Esophagus muscularis mucosa (tissue), 3 donors: Measurements from ENCODE around the gene MRPL30.

ENCODE experiments used
- EP300 ChIP-seq: sonication (generic); formaldehyde crosslinking; IDR thresholded peaks from one replicate; pipeline ENCODE4 v1.6.1; 2017; ENCODE audit warnings: antibody characterized with exemption
- TF ChIP-seq, protein P1 (sequence below), 3 experiments: fragments of 200-600 bp in 2 of 3; fragments of 450-650 bp in 1 of 3; sonication (generic) in 2 of 3; IDR thresholded peaks; one replicate each; pipeline ENCODE4 v1.5.1; 2017 to 2019; ENCODE audit warnings: antibody characterized with exemption in 3 of 3, mild to moderate bottlenecking in 2 of 3, moderate library complexity in 1 of 3

DNA sequence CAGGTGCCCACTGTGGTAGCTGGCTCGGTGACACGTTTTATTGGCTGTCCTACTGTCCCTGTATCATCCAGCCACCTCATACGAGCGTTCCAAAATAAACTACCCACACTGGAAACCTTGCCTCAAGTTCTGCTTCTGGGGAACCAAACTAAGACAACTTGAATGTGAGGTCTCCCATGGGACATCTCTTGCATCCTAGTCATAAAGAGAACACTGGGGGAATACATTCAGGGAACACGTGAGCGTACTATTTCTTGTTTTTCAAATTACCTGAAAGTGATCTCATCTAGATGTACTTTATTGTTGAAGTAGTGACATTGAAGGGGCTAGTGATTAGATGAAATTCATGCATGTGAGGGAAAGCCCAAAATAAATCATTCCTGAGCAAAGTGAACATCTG lies 59.4 kb downstream of the MRPL30 start:
- TF ChIP-seq, protein P1, sequence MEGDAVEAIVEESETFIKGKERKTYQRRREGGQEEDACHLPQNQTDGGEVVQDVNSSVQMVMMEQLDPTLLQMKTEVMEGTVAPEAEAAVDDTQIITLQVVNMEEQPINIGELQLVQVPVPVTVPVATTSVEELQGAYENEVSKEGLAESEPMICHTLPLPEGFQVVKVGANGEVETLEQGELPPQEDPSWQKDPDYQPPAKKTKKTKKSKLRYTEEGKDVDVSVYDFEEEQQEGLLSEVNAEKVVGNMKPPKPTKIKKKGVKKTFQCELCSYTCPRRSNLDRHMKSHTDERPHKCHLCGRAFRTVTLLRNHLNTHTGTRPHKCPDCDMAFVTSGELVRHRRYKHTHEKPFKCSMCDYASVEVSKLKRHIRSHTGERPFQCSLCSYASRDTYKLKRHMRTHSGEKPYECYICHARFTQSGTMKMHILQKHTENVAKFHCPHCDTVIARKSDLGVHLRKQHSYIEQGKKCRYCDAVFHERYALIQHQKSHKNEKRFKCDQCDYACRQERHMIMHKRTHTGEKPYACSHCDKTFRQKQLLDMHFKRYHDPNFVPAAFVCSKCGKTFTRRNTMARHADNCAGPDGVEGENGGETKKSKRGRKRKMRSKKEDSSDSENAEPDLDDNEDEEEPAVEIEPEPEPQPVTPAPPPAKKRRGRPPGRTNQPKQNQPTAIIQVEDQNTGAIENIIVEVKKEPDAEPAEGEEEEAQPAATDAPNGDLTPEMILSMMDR (IDR thresholded peaks at IDR 0.05): no peak
- no peak for TF ChIP-seq EP300
